HFFc6 (cell line): ENCODE results near the gene KIF18B. TPM values are rescaled to one million over a fixed set of nuclear protein-coding genes. Genes with fewer than 3 reads are reported as not detected.

Experiments used
- DNase-seq: peaks from one replicate; pipeline ENCODE4 v3.0.0-alpha.2; 2018
- H3K27ac Mint-ChIP-seq: 2 replicates; pipeline ENCODE4 v1.8.0; 2020; ENCODE audit warnings: mild to moderate bottlenecking, mixed read lengths
- H3K27me3 Mint-ChIP-seq: 2 replicates; pipeline ENCODE4 v1.8.0; 2021; ENCODE audit warnings: mild to moderate bottlenecking, moderate library complexity, mixed read lengths; ENCODE audit not compliant: insufficient read depth
- H3K36me3 Mint-ChIP-seq: 2 replicates; pipeline ENCODE4 v1.8.0; 2021; ENCODE audit warnings: low read depth, mixed read lengths
- H3K4me1 Mint-ChIP-seq: 2 replicates; pipeline ENCODE4 v1.8.0; 2020; ENCODE audit warnings: low read depth, mixed read lengths
- H3K4me3 Mint-ChIP-seq: 2 replicates; pipeline ENCODE4 v1.8.0; 2020; ENCODE audit warnings: mild to moderate bottlenecking, moderate library complexity, mixed read lengths
- H3K9me3 Mint-ChIP-seq: 2 replicates; pipeline ENCODE4 v1.8.0; 2020; ENCODE audit warnings: mild to moderate bottlenecking, mixed read lengths
- total RNA-seq, 6 experiments: library from RNA; stranded (reverse); fragmentation: NEBNext Ultra II Directional; extraction: Animal tissue kit (Norgen Biotek cat#: 25700); gene quantifications; 2 replicates in 1 of 6; 3 replicates in 5 of 6; pipeline ENCODE4 v1.2.3, GENCODE V29; 2021
- TF ChIP-seq, protein P1 (sequence below): fragments of 200-600 bp; sonication (generic); IDR thresholded peaks from 2 replicates; pipeline ENCODE4 v1.5.0; 2021; ENCODE audit warnings: antibody characterized with exemption, mild to moderate bottlenecking

KIF18B gene
- total RNA-seq, 6 experiments from 2014 or later: 11.4 to 25.6 (median 24.1) TPM

DNA sequence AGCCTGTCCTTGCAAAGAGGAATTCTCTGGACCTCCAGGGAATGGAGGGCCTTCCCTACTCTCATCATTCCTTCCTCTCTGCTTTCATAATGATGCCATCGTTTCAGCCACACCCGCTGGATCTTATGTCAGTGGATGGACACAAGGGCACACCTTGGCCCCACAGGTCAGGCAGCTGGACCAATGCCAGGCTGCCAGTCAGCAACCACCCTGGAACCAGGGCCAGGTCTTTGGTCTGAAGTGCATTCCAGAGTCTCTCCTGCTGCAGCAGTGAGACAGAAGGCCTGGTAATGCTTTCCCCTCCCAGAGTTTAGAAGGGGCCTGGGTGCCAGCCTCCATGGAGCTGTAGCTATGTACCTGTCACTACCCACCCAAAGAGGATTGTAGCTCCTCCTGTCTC lies 13.1 kb upstream of the KIF18B start:
- no peaks in the 10 kb centered on the region for H3K9me3 Mint-ChIP-seq

DNA sequence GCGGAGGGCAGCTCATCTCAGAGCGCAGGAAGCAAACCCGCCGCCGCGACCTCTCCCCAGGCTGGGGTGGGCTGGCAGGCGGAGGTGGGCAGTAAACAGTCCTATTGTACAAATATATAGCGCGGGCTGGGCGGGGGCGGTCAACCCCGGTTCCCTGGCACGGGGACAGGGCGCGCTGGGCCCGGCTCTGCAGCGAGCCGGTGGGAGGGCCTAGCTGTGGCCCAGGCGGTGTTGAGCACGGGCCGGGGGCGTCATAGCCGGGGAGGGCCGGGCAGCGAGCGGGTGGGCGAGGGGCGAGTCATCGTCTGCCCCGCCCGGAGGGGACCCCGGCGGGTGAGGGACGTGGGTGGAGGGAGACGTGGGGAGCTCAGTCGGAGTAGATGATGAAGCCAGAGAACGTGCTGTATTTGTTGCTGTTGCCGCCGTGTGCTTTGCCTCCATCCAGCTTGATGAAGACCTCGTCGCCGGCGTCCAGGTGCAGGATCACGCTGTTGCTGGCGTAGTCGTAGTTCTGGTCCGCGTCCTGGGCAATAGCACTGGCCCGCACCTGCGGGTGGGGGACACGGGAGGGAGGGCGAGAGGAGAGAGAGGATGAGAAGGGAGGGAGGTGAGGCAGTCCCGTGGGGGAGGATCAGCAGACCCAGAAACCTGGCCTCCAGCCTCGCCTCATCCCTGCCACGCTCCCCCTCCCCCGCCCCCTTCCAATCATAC lies 12.4 kb upstream of the KIF18B start:
- H3K4me3 Mint-ChIP-seq: no peak overlapping the region
- no peaks in the 10 kb centered on the region for H3K9me3 Mint-ChIP-seq
- peaks cover 23% of the 10 kb centered on the region for H3K27me3 Mint-ChIP-seq
- no peaks in the 10 kb centered on the region for H3K36me3 Mint-ChIP-seq
- 0 out of 2 replicates have a peak, but pooled peaks cover 4% of the 10 kb centered on the region for H3K4me1 Mint-ChIP-seq
- TF ChIP-seq, protein P1, sequence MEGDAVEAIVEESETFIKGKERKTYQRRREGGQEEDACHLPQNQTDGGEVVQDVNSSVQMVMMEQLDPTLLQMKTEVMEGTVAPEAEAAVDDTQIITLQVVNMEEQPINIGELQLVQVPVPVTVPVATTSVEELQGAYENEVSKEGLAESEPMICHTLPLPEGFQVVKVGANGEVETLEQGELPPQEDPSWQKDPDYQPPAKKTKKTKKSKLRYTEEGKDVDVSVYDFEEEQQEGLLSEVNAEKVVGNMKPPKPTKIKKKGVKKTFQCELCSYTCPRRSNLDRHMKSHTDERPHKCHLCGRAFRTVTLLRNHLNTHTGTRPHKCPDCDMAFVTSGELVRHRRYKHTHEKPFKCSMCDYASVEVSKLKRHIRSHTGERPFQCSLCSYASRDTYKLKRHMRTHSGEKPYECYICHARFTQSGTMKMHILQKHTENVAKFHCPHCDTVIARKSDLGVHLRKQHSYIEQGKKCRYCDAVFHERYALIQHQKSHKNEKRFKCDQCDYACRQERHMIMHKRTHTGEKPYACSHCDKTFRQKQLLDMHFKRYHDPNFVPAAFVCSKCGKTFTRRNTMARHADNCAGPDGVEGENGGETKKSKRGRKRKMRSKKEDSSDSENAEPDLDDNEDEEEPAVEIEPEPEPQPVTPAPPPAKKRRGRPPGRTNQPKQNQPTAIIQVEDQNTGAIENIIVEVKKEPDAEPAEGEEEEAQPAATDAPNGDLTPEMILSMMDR: no peak
- no peak for DNase-seq
- H3K27ac Mint-ChIP-seq: no peak overlapping the region

More for the DNA sequence above, 13.1 kb upstream of the KIF18B start:
- H3K27ac Mint-ChIP-seq: no peak overlapping the region
- 0 out of 2 replicates have a peak, but pooled peaks cover 4% of the 10 kb centered on the region for H3K4me1 Mint-ChIP-seq
- peaks cover 24% of the 10 kb centered on the region for H3K27me3 Mint-ChIP-seq
- TF ChIP-seq, protein P1: no peak
- H3K36me3 Mint-ChIP-seq: no peaks in the 10 kb centered on the region
- no peak overlapping the region for H3K4me3 Mint-ChIP-seq
- no peak for DNase-seq

DNA sequence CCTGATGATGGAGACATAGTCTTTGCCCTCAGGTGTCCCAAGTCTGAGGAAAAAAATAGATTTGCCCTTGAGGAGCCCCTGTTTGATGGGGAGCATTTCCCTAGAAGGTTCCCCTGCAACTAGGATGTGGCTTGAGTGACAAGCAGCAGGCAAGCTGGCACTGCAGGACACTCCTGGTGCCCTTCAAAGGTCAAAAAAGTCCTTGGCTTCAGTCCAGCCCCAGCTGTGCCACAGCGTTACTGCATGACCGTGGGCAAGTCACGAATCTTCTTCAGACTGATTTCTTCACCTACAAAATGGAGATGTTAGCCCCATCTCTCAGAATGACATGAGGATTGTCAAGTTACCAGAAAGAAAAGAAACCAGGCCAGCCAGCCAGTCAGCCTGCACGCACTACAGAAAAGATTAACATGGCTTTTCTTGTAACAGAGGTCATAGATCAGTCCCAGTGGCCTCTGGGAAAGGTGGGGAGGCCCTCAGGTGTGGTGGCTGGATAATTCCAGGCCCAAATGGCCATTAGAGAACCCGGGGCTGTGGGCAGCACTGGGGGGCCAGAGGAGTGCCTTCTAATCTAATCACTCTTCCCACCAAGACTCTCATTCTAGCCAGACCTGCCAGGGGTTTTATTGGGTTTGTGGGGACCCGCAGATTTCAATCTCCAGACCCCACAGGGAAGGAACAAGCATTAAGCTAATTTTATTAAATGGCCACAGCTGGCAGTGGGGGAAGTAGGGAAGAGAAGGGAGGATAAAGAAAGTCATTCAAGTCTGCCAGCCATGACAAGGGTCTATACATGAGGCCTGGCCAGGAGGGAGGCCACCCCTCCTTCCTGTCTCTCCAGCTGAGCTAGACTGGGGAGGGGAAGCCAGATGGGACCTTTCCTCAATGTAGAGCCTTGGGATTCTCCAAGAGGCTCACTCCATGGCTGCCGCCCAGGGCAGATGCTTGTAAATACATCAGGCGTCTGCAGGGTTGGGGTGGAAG lies 9.7 kb upstream of the KIF18B start:
- Mint-ChIP-seq H3K27ac (no peak overlapping the region), H3K9me3 (no peaks in the 10 kb centered on the region), H3K4me1 (0 out of 2 replicates have a peak, but pooled peaks cover 4% of the 10 kb centered on the region), H3K4me3 (no peak overlapping the region), H3K36me3 (no peaks in the 10 kb centered on the region), H3K27me3 (peaks cover 24% of the 10 kb centered on the region)
- no peak for DNase-seq
- TF ChIP-seq, protein P1: no peak

- no peak overlapping the region for H3K4me3 Mint-ChIP-seq
- H3K4me1 Mint-ChIP-seq: 0 out of 2 replicates have a peak, but pooled peaks cover 4% of the 10 kb centered on the region
- no peaks in the 10 kb centered on the region for H3K36me3 Mint-ChIP-seq
- no peak overlapping the region for H3K27ac Mint-ChIP-seq
- H3K27me3 Mint-ChIP-seq: peaks cover 32% of the 10 kb centered on the region
- no peak for DNase-seq
- H3K9me3 Mint-ChIP-seq: no peaks in the 10 kb centered on the region
- TF ChIP-seq, protein P1: no peak
Measured at GRCh38 chr17:44955674-44956425, 8.3 kb upstream of the KIF18B start.

DNA sequence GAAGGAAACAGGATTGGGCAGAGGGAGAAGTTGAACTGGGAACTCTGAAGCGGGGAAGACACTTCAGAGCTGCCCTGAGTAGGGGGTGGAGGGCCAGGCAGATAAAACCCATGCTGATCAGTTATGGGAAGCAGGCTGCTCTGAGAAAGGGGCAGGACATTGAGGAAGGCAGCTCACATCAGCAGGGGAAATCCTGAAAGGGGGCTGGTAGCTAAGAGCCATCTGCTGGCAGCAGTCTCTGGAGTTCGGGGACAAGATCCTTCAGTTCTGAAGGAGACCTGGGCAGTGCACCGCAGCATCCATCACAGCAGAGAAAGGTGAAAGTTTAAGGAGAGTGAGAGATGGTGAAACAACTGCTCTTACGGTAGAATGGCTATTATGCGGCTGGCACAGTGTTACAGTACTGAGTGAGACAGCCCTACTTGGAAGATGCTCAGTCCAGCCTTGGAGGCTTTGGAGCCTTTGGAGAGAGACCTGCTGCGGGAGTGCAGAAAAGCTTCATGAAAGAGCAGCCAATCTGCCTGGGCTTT lies 5.4 kb upstream of the KIF18B start:
- H3K27ac Mint-ChIP-seq: no peak overlapping the region
- no peaks in the 10 kb centered on the region for H3K9me3 Mint-ChIP-seq
- H3K27me3 Mint-ChIP-seq: peaks cover 31% of the 10 kb centered on the region
- H3K4me1 Mint-ChIP-seq: peaks cover 9% of the 10 kb centered on the region
- H3K36me3 Mint-ChIP-seq: no peaks in the 10 kb centered on the region
- no peak for DNase-seq
- TF ChIP-seq, protein P1: no peak
- no peak overlapping the region for H3K4me3 Mint-ChIP-seq
